Peyer's patch (tissue), 4 donors: ENCODE measurements around the gene ZNF77. TPM values are rescaled to one million over a fixed set of nuclear protein-coding genes. Genes with fewer than 3 reads are reported as not detected.
"Not testable (repeated sequence)": the region's sequence is repeated elsewhere in the genome, so short reads cannot be mapped to it uniquely, and the experiment has no call there.

Experiments
- DNase-seq, 3 donors: peaks; one replicate each; pipeline ENCODE4 v3.0.0-alpha.2; 2017 to 2019
- H3K27ac ChIP-seq, 4 donors: fragments of 200-600 bp; sonication (generic); one replicate each; pipeline ENCODE4 v1.5.1; 2016 to 2019
- H3K27me3 ChIP-seq, 2 donors: fragments of 200-600 bp; sonication (generic); one replicate each; pipeline ENCODE4 v1.5.1; 2019
- H3K36me3 ChIP-seq, 3 donors: fragments of 200-600 bp; sonication (generic); one replicate each; pipeline ENCODE4 v1.5.1; 2016 to 2019
- H3K4me1 ChIP-seq, 4 donors: fragments of 200-600 bp; sonication (generic); one replicate each; pipeline ENCODE4 v1.5.1; 2016 to 2019
- H3K4me3 ChIP-seq, 4 donors: fragments of 200-600 bp; sonication (generic); 1 replicate in 3 of 4; 2 replicates in 1 of 4; pipeline ENCODE4 v1.5.1; 2016 to 2019; ENCODE audit warnings: mild to moderate bottlenecking in 1 of 4
- H3K9me3 ChIP-seq, 4 donors: fragments of 200-600 bp; sonication (generic); one replicate each; pipeline ENCODE4 v1.5.1; 2016 to 2019; ENCODE audit warnings: mild to moderate bottlenecking in 1 of 4
- CTCF ChIP-seq, 6 experiments: fragments of 450-650 bp in 4 of 6; fragments of 200-600 bp in 2 of 6; sonication (generic) in 1 of 6; IDR thresholded peaks; one replicate each; pipeline ENCODE4 v1.5.1; 2017 to 2019; ENCODE audit warnings: antibody characterized with exemption in 6 of 6, mild to moderate bottlenecking in 3 of 6, moderate library complexity in 1 of 6
- POLR2A ChIP-seq, 2 donors: fragments of 450-650 bp; IDR thresholded peaks; one replicate each; pipeline ENCODE4 v1.5.1; 2017; ENCODE audit warnings: antibody characterized with exemption in 2 of 2, mild to moderate bottlenecking in 2 of 2, moderate library complexity in 2 of 2
- total RNA-seq, 4 donors: library from RNA; depleted of rRNA; stranded (reverse); fragments of >200 nt; gene quantifications; one replicate each; pipeline ENCODE4 v1.1.0, GENCODE V29; 2016

Gene ZNF77
- total RNA-seq, 4 donors from 2014 or later: 3.7 to 7.5 (median 5.6) TPM

DNA sequence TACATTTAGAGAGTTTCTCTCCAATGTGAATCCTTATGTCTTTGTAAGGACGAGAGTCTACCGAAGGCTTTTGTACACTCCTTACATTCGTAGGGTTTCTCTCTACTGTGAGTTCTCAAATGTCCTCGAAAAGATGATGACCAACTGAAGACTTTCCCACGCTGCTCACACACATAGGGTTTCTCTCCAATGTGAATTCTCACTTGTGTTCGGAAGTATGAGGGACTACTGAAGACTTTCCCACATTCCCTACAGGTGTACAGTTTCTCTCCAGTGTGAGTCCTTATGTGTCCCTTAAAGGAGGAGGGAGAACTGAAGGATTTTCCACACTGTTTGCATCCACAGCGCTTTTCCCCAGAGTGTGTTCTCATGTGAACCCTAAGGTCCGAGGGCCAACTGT lies 48.1 kb downstream of the ZNF77 start:
- no peak overlapping the region for H3K27ac ChIP-seq
- no peaks in the 10 kb centered on the region for H3K27me3 ChIP-seq
- peaks cover 0 to 6% (median 2%) of the 10 kb centered on the region in 4 donors for H3K4me1 ChIP-seq
- DNase-seq: no peak
- no peak for TF ChIP-seq POLR2A (IDR thresholded peaks at IDR 0.05)
- no peak for TF ChIP-seq CTCF (IDR thresholded peaks at IDR 0.05)
- peaks cover 0 to 6% (median 2%) of the 10 kb centered on the region in 4 donors for H3K9me3 ChIP-seq
- H3K36me3 ChIP-seq: no peaks in the 10 kb centered on the region
- H3K4me3 ChIP-seq: no peak overlapping the region

DNA sequence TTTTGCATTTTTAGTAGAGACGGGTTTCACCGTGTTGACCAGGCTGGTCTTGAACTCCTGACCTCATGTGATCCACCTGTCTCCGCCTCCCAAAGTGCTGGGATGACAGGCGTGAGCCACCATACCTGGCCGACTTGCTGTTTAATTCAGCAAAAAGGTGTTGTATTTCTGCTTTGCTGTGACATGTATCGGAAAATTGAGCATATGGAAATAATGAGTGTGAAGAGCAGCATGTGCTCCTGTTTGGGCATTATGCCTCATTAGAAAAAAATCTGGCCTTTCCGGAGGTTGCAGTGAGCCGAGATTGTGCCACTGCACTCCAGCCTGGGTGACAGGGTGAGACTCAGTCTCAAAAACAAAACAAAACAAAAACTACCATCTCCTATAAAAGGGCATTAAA lies 54.2 kb downstream of the ZNF77 start:
- not testable (repeated sequence) for H3K9me3 ChIP-seq

GRCh38 chr19:2888731-2889224 lies 56.0 kb downstream of the ZNF77 start:
- no peaks in the 10 kb centered on the region for H3K4me1 ChIP-seq
- H3K36me3 ChIP-seq: no peaks in the 10 kb centered on the region
- TF ChIP-seq POLR2A (IDR thresholded peaks at IDR 0.05): no peak
- no peak for TF ChIP-seq CTCF (IDR thresholded peaks at IDR 0.05)
- no peaks in the 10 kb centered on the region for H3K27me3 ChIP-seq
- H3K9me3 ChIP-seq: no peaks in the 10 kb centered on the region
- H3K27ac ChIP-seq: peak overlapping the region in 2 of 4 donors; percentile 26 to 55
- peak overlapping the region in 3 of 4 donors; percentile 17 to 39 (median 34) for H3K4me3 ChIP-seq
- peak in 2 of 3 donors; percentile 62 for DNase-seq

More for the DNA sequence above, 54.2 kb downstream of the ZNF77 start:
- not testable (repeated sequence) for H3K4me3 ChIP-seq, H3K4me1 ChIP-seq, DNase-seq, H3K36me3 ChIP-seq, H3K27me3 ChIP-seq, H3K27ac ChIP-seq

- DNase-seq: no peak
- Histone ChIP-seq H3K27ac (no peak overlapping the region), H3K27me3 (no peaks in the 10 kb centered on the region), H3K36me3 (no peaks in the 10 kb centered on the region), H3K4me3 (no peak overlapping the region), H3K9me3 (no peaks in the 10 kb centered on the region), H3K4me1 (no peaks in the 10 kb centered on the region)
- TF ChIP-seq POLR2A (IDR thresholded peaks at IDR 0.05): no peak
- peak; percentile 31 to 78 (median 66) for TF ChIP-seq CTCF (IDR thresholded peaks at IDR 0.05)
Observed at GRCh38 chr19:2887391-2887914, 57.3 kb downstream of the ZNF77 start.

GRCh38 chr19:2885736-2886135 lies 59.0 kb downstream of the ZNF77 start:
- Histone ChIP-seq H3K27me3 (no peaks in the 10 kb centered on the region), H3K4me3 (no peak overlapping the region), H3K27ac (no peak overlapping the region), H3K4me1 (no peaks in the 10 kb centered on the region), H3K36me3 (no peaks in the 10 kb centered on the region), H3K9me3 (no peaks in the 10 kb centered on the region)
- TF ChIP-seq POLR2A (IDR thresholded peaks at IDR 0.05): no peak
- DNase-seq: no peak

DNA sequence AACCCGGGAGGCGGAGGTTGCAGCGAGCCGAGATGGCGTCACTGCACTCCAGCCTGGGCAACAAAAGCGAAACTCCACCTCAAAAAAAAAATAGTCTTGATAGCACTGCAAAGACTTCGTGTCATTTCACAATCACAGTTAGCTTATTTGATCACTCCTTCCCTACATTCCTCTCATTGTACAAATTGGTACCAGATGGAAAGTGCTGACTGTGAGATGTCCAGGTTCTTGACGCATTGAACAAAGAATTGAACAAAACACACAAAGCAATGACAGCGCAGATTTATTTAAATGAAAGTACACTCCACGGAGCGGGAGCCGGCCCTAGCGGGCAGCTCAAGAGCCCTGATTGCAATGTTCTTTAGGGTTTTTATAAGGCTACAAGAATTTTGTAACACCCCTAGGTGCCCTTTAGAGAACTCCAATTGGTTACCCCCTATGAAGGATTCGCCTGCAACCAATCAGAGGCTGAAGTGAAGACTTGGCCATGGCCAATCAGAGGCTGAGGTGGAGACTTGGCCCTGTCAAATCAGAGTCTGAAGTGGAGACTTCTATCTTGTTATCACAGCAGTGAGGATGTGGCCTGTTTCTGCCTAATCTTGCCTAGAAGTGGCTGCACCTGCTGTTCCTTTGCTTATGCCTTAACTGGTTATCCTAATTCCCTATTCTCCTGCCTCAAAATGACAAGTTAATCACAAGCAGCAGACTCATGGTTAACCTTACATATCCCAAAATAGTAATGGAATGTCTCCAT lies 60.9 kb downstream of the ZNF77 start:
- Histone ChIP-seq H3K4me1 (no peaks in the 10 kb centered on the region), H3K27me3 (no peaks in the 10 kb centered on the region), H3K9me3 (peaks cover 0 to 6% (median 1%) of the 10 kb centered on the region in 4 donors), H3K4me3 (no peak overlapping the region), H3K27ac (no peak overlapping the region), H3K36me3 (no peaks in the 10 kb centered on the region)
- TF ChIP-seq POLR2A (IDR thresholded peaks at IDR 0.05) (no peak), CTCF (IDR thresholded peaks at IDR 0.05) (no peak)
- DNase-seq: no peak

Other genes with a start within 250 kb of the ZNF77 start
- gene GNG7, start 242.3 kb downstream of the ZNF77 start, total RNA-seq: 10 to 100 TPM in 1 of 4 donors, 1 to 10 TPM in 3; 1.2 to 14.9 (median 2.0) TPM
- gene DIRAS1, start 223.6 kb downstream of the ZNF77 start, total RNA-seq: 10 to 100 TPM in 1 of 4 donors, 1 to 10 TPM in 2, under 1 TPM in 1; 0.18 to 23.1 (median 1.4) TPM
- gene SLC39A3, start 205.0 kb downstream of the ZNF77 start, total RNA-seq: 10 to 100 TPM; 22.1 to 29.7 (median 26.0) TPM
- 10 to 100 TPM; 26.4 to 62.5 (median 45.7) TPM for gene SGTA, start 161.7 kb downstream of the ZNF77 start, total RNA-seq
- gene THOP1, start 159.5 kb downstream of the ZNF77 start, total RNA-seq: 100 to 1,000 TPM in 1 of 4 donors, 10 to 100 TPM in 3; 24.3 to 142 (median 49.5) TPM
- gene ZNF554, start 125.1 kb downstream of the ZNF77 start, total RNA-seq: 10 to 100 TPM in 1 of 4 donors, 1 to 10 TPM in 3; 2.5 to 15.4 (median 6.7) TPM
- gene ZNF555, start 103.5 kb downstream of the ZNF77 start, total RNA-seq: 1 to 10 TPM; 4.4 to 5.8 (median 4.4) TPM
- gene ZNF556, start 77.6 kb downstream of the ZNF77 start, total RNA-seq: not detected
- 10 to 100 TPM in 3 of 4 donors, 1 to 10 TPM in 1; 2.5 to 24.1 (median 19.3) TPM for gene ZNF57, start 44.0 kb downstream of the ZNF77 start, total RNA-seq
- gene TLE6, start 32.6 kb upstream of the ZNF77 start, total RNA-seq: 1 to 10 TPM in 2 of 4 donors, not detected in 2; 1.9 to 2.5 TPM
- 10 to 100 TPM in 3 of 4 donors, 1 to 10 TPM in 1; 4.6 to 45.2 (median 29.2) TPM for gene TLE2, start 84.3 kb upstream of the ZNF77 start, total RNA-seq
- 100 to 1,000 TPM; 134 to 366 (median 289) TPM for gene TLE5, start 117.5 kb upstream of the ZNF77 start, total RNA-seq
- 100 to 1,000 TPM; 120 to 557 (median 456) TPM for gene GNA11, start 149.4 kb upstream of the ZNF77 start, total RNA-seq
- gene GNA15, start 191.1 kb upstream of the ZNF77 start, total RNA-seq: 10 to 100 TPM in 1 of 4 donors, 1 to 10 TPM in 2, not detected in 1; 1.2 to 12.4 (median 1.5) TPM
- 1 to 10 TPM; 1.6 to 9.9 (median 2.5) TPM for gene S1PR4, start 233.8 kb upstream of the ZNF77 start, total RNA-seq
- 100 to 1,000 TPM in 3 of 4 donors, 10 to 100 TPM in 1; 84.2 to 126 (median 117) TPM for gene NCLN, start 241.0 kb upstream of the ZNF77 start, total RNA-seq